IMR-90 (cell line): ENCODE data around the gene WNT3. TPM values are rescaled to one million over a fixed set of nuclear protein-coding genes. Genes with fewer than 3 reads are reported as not detected.

Experiments used
- ATAC-seq: fragments of 200-7000 bp; cut with Tn5 transposase; 2 replicates; pipeline ENCODE4 v1.9.1; 2020; ENCODE audit warnings: low read depth, mild to moderate bottlenecking, moderate library complexity
- BruUV-seq: library from RNA; stranded (reverse); fragments of 400-500 nt; replicated peaks from 2 replicates; lab custom pipeline; 2021; lab: Mats Ljungman, UMichigan
- CTCF ChIA-PET: fragments of 300-600 bp; formaldehyde crosslinking; extraction: SDS; loops from one replicate; lab custom pipeline; 2021; ENCODE audit warnings: antibody characterized with exemption; lab: Yijun Ruan, JAX
- POLR2A ChIA-PET: fragments of 300-600 bp; sonication (Branson Sonifier 250); formaldehyde crosslinking; loops from one replicate; lab custom pipeline; 2022; ENCODE audit warnings: antibody characterized with exemption; ENCODE audit not compliant: unreplicated experiment; lab: Charles Lee
- DNase-seq: peaks from one replicate; pipeline ENCODE4 v3.0.0; 2013
- H2AFZ ChIP-seq: replicated peaks from 2 replicates; pipeline ENCODE3; 2013; ENCODE audit warnings: low read length, mild to moderate bottlenecking; ENCODE audit not compliant: poor library complexity
- H2AK5ac ChIP-seq: 2 replicates; pipeline ENCODE4 v1.6.1; 2013; ENCODE audit warnings: low read depth, low read length, inconsistent platforms
- H2AK9ac ChIP-seq: replicated peaks from 2 replicates; pipeline ENCODE3; 2013; ENCODE audit warnings: mild to moderate bottlenecking, low read depth, low read length, moderate library complexity; ENCODE audit not compliant: poor library complexity
- H2BK120ac ChIP-seq: 2 replicates; pipeline ENCODE4 v1.6.1; 2013; ENCODE audit warnings: low read depth, low read length, inconsistent platforms
- H2BK15ac ChIP-seq: 3 replicates; pipeline ENCODE4 v1.6.1; 2013; ENCODE audit warnings: low read depth, low read length, inconsistent platforms
- H2BK20ac ChIP-seq: 2 replicates; pipeline ENCODE4 v1.6.1; 2013; ENCODE audit warnings: low read depth, mild to moderate bottlenecking, inconsistent platforms, low read length, moderate library complexity
- H2BK5ac ChIP-seq: 2 replicates; pipeline ENCODE4 v1.6.1; 2013; ENCODE audit warnings: mild to moderate bottlenecking, low read depth, low read length, inconsistent platforms; ENCODE audit not compliant: poor library complexity, severe bottlenecking
- H3K14ac ChIP-seq: replicated peaks from 2 replicates; pipeline ENCODE4 v1.6.1; 2013; ENCODE audit warnings: low read depth, low read length, inconsistent platforms
- H3K18ac ChIP-seq: 2 replicates; pipeline ENCODE4 v1.6.1; 2013; ENCODE audit warnings: low read depth, low read length, control low read depth
- H3K23ac ChIP-seq: 2 replicates; pipeline ENCODE4 v1.6.1; 2013; ENCODE audit warnings: low read depth, low read length, inconsistent platforms
- H3K27ac ChIP-seq: 2 replicates; pipeline ENCODE4 v1.5.1; 2013; ENCODE audit warnings: mild to moderate bottlenecking, control low read depth, low read length; ENCODE audit not compliant: insufficient read depth
- H3K27me3 ChIP-seq: 2 replicates; pipeline ENCODE4 v1.6.1; 2013; ENCODE audit warnings: low read length; ENCODE audit not compliant: control insufficient read depth, insufficient read depth
- H3K36me3 ChIP-seq: 2 replicates; pipeline ENCODE4 v1.6.1; 2013; ENCODE audit warnings: low read length, mixed read lengths; ENCODE audit not compliant: control insufficient read depth, insufficient read depth
- H3K4ac ChIP-seq: 2 replicates; pipeline ENCODE4 v1.6.1; 2013; ENCODE audit warnings: low read depth, low read length, inconsistent platforms
- H3K4me1 ChIP-seq: 2 replicates; pipeline ENCODE4 v1.6.1; 2013; ENCODE audit warnings: low read length, mixed read lengths; ENCODE audit not compliant: control insufficient read depth, insufficient read depth
- H3K4me2 ChIP-seq: 2 replicates; pipeline ENCODE4 v1.6.1; 2013; ENCODE audit warnings: low read depth, mild to moderate bottlenecking, control low read depth, low read length, moderate library complexity
- H3K4me3 ChIP-seq: 2 replicates; pipeline ENCODE4 v1.5.1; 2013; ENCODE audit warnings: low read depth, mild to moderate bottlenecking, control low read depth, low read length, moderate library complexity; ENCODE audit not compliant: insufficient read depth
- H3K56ac ChIP-seq: 2 replicates; pipeline ENCODE4 v1.6.1; 2013; ENCODE audit warnings: low read length, inconsistent platforms; ENCODE audit not compliant: insufficient read depth; ENCODE audit errors: extremely low read depth
- H3K79me1 ChIP-seq, 2 experiments: 2 replicates each; pipeline ENCODE4 v1.6.1; 2013; ENCODE audit warnings: low read length in 2 of 2, inconsistent platforms in 1 of 2, low read depth in 1 of 2
- H3K9ac ChIP-seq: 2 replicates; pipeline ENCODE4 v1.6.1; 2013; ENCODE audit warnings: low read depth, low read length, control low read depth
- H3K9me1 ChIP-seq: 2 replicates; pipeline ENCODE4 v1.6.1; 2013; ENCODE audit warnings: low read length, inconsistent platforms; ENCODE audit not compliant: insufficient read depth
- H3K9me3 ChIP-seq: 2 replicates; pipeline ENCODE4 v1.6.1; 2013; ENCODE audit warnings: low read length; ENCODE audit not compliant: control insufficient read depth, insufficient read depth
- H4K20me1 ChIP-seq: 2 replicates; pipeline ENCODE4 v1.6.1; 2013; ENCODE audit warnings: low read length, inconsistent platforms; ENCODE audit not compliant: insufficient read depth
- H4K5ac ChIP-seq: 2 replicates; pipeline ENCODE4 v1.6.1; 2013; ENCODE audit warnings: mild to moderate bottlenecking, low read depth, low read length, control low read depth
- H4K8ac ChIP-seq, 2 experiments: 2 replicates each; pipeline ENCODE4 v1.6.1; 2013; ENCODE audit warnings: low read depth in 2 of 2, low read length in 2 of 2, control low read depth in 1 of 2, inconsistent platforms in 1 of 2
- H4K91ac ChIP-seq: 2 replicates; pipeline ENCODE4 v1.6.1; 2013; ENCODE audit warnings: low read depth, low read length, inconsistent platforms; ENCODE audit not compliant: insufficient read depth
- BHLHE40 ChIP-seq: fragments of 150-350 bp; IDR thresholded peaks from 2 replicates; pipeline ENCODE4 v1.6.1; 2016; ENCODE audit warnings: mild to moderate bottlenecking, low read depth, low read length
- CEBPB ChIP-seq: IDR thresholded peaks from 2 replicates; pipeline ENCODE4 v1.6.1; 2012; ENCODE audit warnings: low read depth, low read length, improper control_type of control experiment
- FOS ChIP-seq: fragments of 150-350 bp; IDR thresholded peaks from 2 replicates; pipeline ENCODE4 v1.6.1; 2016; ENCODE audit warnings: low read depth, low read length
- MAFK ChIP-seq: IDR thresholded peaks from 2 replicates; pipeline ENCODE4 v1.6.1; 2012; ENCODE audit warnings: low read depth, low read length, improper control_type of control experiment
- MAZ ChIP-seq: IDR thresholded peaks from 2 replicates; pipeline ENCODE4 v1.6.1; 2012; ENCODE audit warnings: low read depth, mild to moderate bottlenecking, low read length, improper control_type of control experiment, moderate library complexity, borderline replicate concordance
- MXI1 ChIP-seq: IDR thresholded peaks from 2 replicates; pipeline ENCODE4 v1.6.1; 2012; ENCODE audit warnings: low read depth, mild to moderate bottlenecking, low read length, moderate library complexity, borderline replicate concordance
- NFE2L2 ChIP-seq: fragments of 150-350 bp; IDR thresholded peaks from 2 replicates; pipeline ENCODE4 v1.6.1; 2016; ENCODE audit warnings: low read depth, mild to moderate bottlenecking, low read length
- POLR2A ChIP-seq: IDR thresholded peaks from 2 replicates; pipeline ENCODE4 v1.6.1; 2012; ENCODE audit warnings: mild to moderate bottlenecking, low read depth, low read length
- RCOR1 ChIP-seq: IDR thresholded peaks from 2 replicates; pipeline ENCODE4 v1.6.1; 2012; ENCODE audit warnings: mild to moderate bottlenecking, low read length, improper control_type of control experiment; ENCODE audit not compliant: insufficient replicate concordance
- RFX5 ChIP-seq: IDR thresholded peaks from 2 replicates; pipeline ENCODE4 v1.8.0; 2012; ENCODE audit warnings: low read depth, mild to moderate bottlenecking, low read length, moderate library complexity
- SMC3 ChIP-seq: fragments of 150-350 bp; IDR thresholded peaks from 2 replicates; pipeline ENCODE4 v1.6.1; 2016; ENCODE audit warnings: low read depth, mild to moderate bottlenecking, antibody characterized with exemption, low read length, moderate library complexity
- USF2 ChIP-seq: fragments of 150-350 bp; IDR thresholded peaks from 2 replicates; pipeline ENCODE4 v1.6.1; 2017; ENCODE audit warnings: mild to moderate bottlenecking, antibody characterized with exemption, low read length, low read depth
- WGBS, 2 experiments: methylation state at CpG; one replicate each; pipeline versions ENCODE4 v1.1.5 to v1.1.7; 2013; ENCODE audit warnings: missing lambda C conversion rate in 2 of 2; ENCODE audit not compliant: insufficient read length in 1 of 2; ENCODE audit errors: extremely low coverage in 2 of 2; 5-methylcytosine and 5-hydroxymethylcytosine counted together
- dilution Hi-C: fragments of 300-500 bp; cut with HindIII; formaldehyde crosslinking; loops from one replicate; pipeline ENCODE4 v1.14.3; 2018; ENCODE audit warnings: low sequenced_read_pairs; ENCODE audit not compliant: unreplicated experiment
- in situ Hi-C: fragments of 300-500 bp; cut with MboI; formaldehyde crosslinking; loops from 3 replicates; pipeline ENCODE4 v1.14.3; 2019; ENCODE audit warnings: low sequenced_read_pairs, inconsistent platforms, mixed read lengths
- intact Hi-C: fragments of 100-400 bp; cut with micrococcal nuclease; formaldehyde crosslinking; loops from 2 replicates; pipeline ENCODE4 v1.10.0; 2022
- polyA plus RNA-seq, 3 experiments: library from polyadenylated mRNA; depleted of rRNA; stranded (reverse); fragments of >200 nt; gene quantifications; 2 replicates each; pipeline ENCODE4 v1.2.3, GENCODE V29; 2012; ENCODE audit warnings: low replicate concordance in 1 of 3
- total RNA-seq: library from RNA; depleted of rRNA; stranded (reverse); fragments of >200 nt; gene quantifications from 2 replicates; pipeline ENCODE4 v1.2.3, GENCODE V29; 2012
- TF ChIP-seq, protein P1 (sequence below): fragments of 150-350 bp; IDR thresholded peaks from 2 replicates; pipeline ENCODE4 v1.6.1; 2016; ENCODE audit warnings: low read depth, mild to moderate bottlenecking, low read length, moderate library complexity, borderline replicate concordance

WNT3 gene
- total and polyA plus RNA-seq, 2 of the 4 experiments (the other 2 are of a cell fraction): 0.72 to 1.0 TPM

- TF ChIP-seq, protein P1, sequence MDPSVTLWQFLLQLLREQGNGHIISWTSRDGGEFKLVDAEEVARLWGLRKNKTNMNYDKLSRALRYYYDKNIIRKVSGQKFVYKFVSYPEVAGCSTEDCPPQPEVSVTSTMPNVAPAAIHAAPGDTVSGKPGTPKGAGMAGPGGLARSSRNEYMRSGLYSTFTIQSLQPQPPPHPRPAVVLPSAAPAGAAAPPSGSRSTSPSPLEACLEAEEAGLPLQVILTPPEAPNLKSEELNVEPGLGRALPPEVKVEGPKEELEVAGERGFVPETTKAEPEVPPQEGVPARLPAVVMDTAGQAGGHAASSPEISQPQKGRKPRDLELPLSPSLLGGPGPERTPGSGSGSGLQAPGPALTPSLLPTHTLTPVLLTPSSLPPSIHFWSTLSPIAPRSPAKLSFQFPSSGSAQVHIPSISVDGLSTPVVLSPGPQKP: no peak
These were observed 45.1 kb upstream of the WNT3 start (continued) for GRCh38 chr17:46863383-46864121.

- in situ Hi-C loops: loop anchor here (25.0 kb wide), 1 partner anchor 149 kb away; no protein-coding TSS in a partner anchor
- Histone ChIP-seq H3K9me3 (no peaks in the 10 kb centered on the region; the same call in 1 of the 2 replicates), H2BK120ac (no peak overlapping the region), H2AK9ac (no peak overlapping the region), H2BK20ac (no peak overlapping the region), H4K91ac (no peak overlapping the region), H2AK5ac (no peak overlapping the region), H3K23ac (no peak overlapping the region), H3K4me3 (no peak overlapping the region), H3K9me1 (no peaks in the 10 kb centered on the region; the same call in 1 of the 2 replicates), H3K36me3 (no peaks in the 10 kb centered on the region), H3K18ac (no peak overlapping the region), H4K5ac (no peak overlapping the region), H3K9ac (no peak overlapping the region), H3K27me3 (peaks cover 45% of the 10 kb centered on the region), H3K4me1 (peaks cover 4% of the 10 kb centered on the region; the same call in 1 of the 2 replicates), H3K14ac (no peak overlapping the region), H2AFZ (no peak overlapping the region), H2BK5ac (no peak overlapping the region), H3K4me2 (no peak overlapping the region), H3K27ac (no peak overlapping the region), H2BK15ac (no peak overlapping the region), H4K20me1 (no peaks in the 10 kb centered on the region), H3K4ac (no peak overlapping the region), H3K79me1 (no peaks in the 10 kb centered on the region), H3K56ac (no peak overlapping the region), H4K8ac (no peak overlapping the region)
- intact Hi-C loops: no loop called here
- POLR2A ChIA-PET: no interaction called here
- CTCF ChIA-PET: interaction anchor here (1.1 kb wide), 1 partner anchor 8 kb away, joined by 4 read pairs; no protein-coding TSS in a partner anchor
- 30% methylated on average over 6 of the region's 13 CpGs; no CpG with 5 or more reads in 1 of the 2 experiments for WGBS, 2 experiments
- no TSS peak for BruUV-seq
- dilution Hi-C loops: no loop called here
- ATAC-seq: no peak
- no peak for DNase-seq
- TF ChIP-seq USF2 (no peak), MAZ (no peak), FOS (no peak), CEBPB (no peak), MXI1 (no peak), SMC3 (no peak), POLR2A (no peak), RFX5 (no peak), NFE2L2 (no peak), MAFK (no peak), RCOR1 (no peak), BHLHE40 (no peak)
- TF ChIP-seq, protein P1: no peak
These were observed 44.5 kb upstream of the WNT3 start for GRCh38 chr17:46862949-46863348.
